Measurements from ENCODE around the gene GRPEL2.

- TF ChIP-seq CTCF (IDR thresholded peaks at IDR 0.05; ENCODE audit: low read depth, low read length) = no peak
- TF ChIP-seq POLR2A (IDR thresholded peaks at IDR 0.05; ENCODE audit: extremely low read depth, insufficient read length) = no peak
Measured at GRCh38 chr5:149392718-149393117, 47.4 kb downstream of the GRPEL2 start.

All from NB4 (cell line).